Neural progenitor cell (in vitro differentiated cells): ENCODE measurements around the gene GRK7.

Experiments used
- CTCF ChIP-seq: fragments of 200-600 bp; sonication (generic); IDR thresholded peaks from 2 replicates; pipeline ENCODE4 v1.5.1; 2017; ENCODE audit warnings: antibody characterized with exemption, mild to moderate bottlenecking
- EZH2 ChIP-seq: fragments of 200-600 bp; sonication (generic); IDR thresholded peaks from 2 replicates; pipeline ENCODE4 v1.6.1; 2017; ENCODE audit warnings: antibody characterized with exemption, mild to moderate bottlenecking, moderate library complexity

GRCh38 chr3:141784531-141784930, 21.3 kb downstream of the GRK7 start:
- TF ChIP-seq CTCF, result no peak
- TF ChIP-seq EZH2, result no peak
